Parathyroid adenoma (tissue), 2 donors: ENCODE measurements around the gene CCDC68.

Experiments used
- H2AFZ ChIP-seq: fragments of 300-600 bp; sonication (generic); one replicate; pipeline ENCODE4 v1.7.0; 2017; ENCODE audit warnings: antibody characterized with exemption, mild to moderate bottlenecking
- H3K27ac ChIP-seq: fragments of 300-600 bp; sonication (generic); one replicate; pipeline ENCODE4 v1.7.0; 2017
- H3K27me3 ChIP-seq: fragments of 300-600 bp; sonication (generic); one replicate; pipeline ENCODE4 v1.7.0; 2017; ENCODE audit warnings: low read length; ENCODE audit not compliant: control insufficient read depth, insufficient read depth
- H3K36me3 ChIP-seq: fragments of 300-600 bp; sonication (generic); one replicate; pipeline ENCODE4 v1.7.0; 2017; ENCODE audit warnings: low read length; ENCODE audit not compliant: control insufficient read depth, insufficient read depth
- H3K4me1 ChIP-seq: fragments of 300-600 bp; sonication (generic); one replicate; pipeline ENCODE4 v1.7.0; 2017; ENCODE audit warnings: control low read depth
- H3K4me2 ChIP-seq: fragments of 300-600 bp; sonication (generic); one replicate; pipeline ENCODE4 v1.7.0; 2017; ENCODE audit warnings: low read length
- H3K4me3 ChIP-seq: fragments of 300-600 bp; sonication (generic); one replicate; pipeline ENCODE4 v1.7.0; 2017; ENCODE audit warnings: low read depth, low read length
- H3K79me2 ChIP-seq: fragments of 300-600 bp; sonication (generic); one replicate; pipeline ENCODE4 v1.7.0; 2017; ENCODE audit warnings: control low read depth
- H3K9ac ChIP-seq: fragments of 300-600 bp; sonication (generic); one replicate; pipeline ENCODE4 v1.7.0; 2017; ENCODE audit warnings: mild to moderate bottlenecking
- H3K9me3 ChIP-seq: fragments of 300-600 bp; sonication (generic); one replicate; pipeline ENCODE4 v1.7.0; 2017; ENCODE audit warnings: low read length; ENCODE audit not compliant: control insufficient read depth
- TF ChIP-seq, protein P1 (sequence below): fragments of 300-600 bp; sonication (generic); IDR thresholded peaks from one replicate; pipeline ENCODE4 v1.7.0; 2017; ENCODE audit warnings: antibody characterized with exemption, mild to moderate bottlenecking
- donor health status: primary hyperparathyroidism.

Gene CCDC68

GRCh38 chr18:54928236-54928635 is 31.0 kb downstream of the CCDC68 start:
- Histone ChIP-seq H2AFZ (no peak overlapping the region), H3K9ac (no peak overlapping the region), H3K9me3 (no peaks in the 10 kb centered on the region), H3K27me3 (no peaks in the 10 kb centered on the region), H3K36me3 (no peaks in the 10 kb centered on the region), H3K79me2 (no peaks in the 10 kb centered on the region), H3K27ac (no peak overlapping the region), H3K4me3 (no peak overlapping the region), H3K4me2 (no peak overlapping the region), H3K4me1 (no peaks in the 10 kb centered on the region)
- TF ChIP-seq, protein P1, sequence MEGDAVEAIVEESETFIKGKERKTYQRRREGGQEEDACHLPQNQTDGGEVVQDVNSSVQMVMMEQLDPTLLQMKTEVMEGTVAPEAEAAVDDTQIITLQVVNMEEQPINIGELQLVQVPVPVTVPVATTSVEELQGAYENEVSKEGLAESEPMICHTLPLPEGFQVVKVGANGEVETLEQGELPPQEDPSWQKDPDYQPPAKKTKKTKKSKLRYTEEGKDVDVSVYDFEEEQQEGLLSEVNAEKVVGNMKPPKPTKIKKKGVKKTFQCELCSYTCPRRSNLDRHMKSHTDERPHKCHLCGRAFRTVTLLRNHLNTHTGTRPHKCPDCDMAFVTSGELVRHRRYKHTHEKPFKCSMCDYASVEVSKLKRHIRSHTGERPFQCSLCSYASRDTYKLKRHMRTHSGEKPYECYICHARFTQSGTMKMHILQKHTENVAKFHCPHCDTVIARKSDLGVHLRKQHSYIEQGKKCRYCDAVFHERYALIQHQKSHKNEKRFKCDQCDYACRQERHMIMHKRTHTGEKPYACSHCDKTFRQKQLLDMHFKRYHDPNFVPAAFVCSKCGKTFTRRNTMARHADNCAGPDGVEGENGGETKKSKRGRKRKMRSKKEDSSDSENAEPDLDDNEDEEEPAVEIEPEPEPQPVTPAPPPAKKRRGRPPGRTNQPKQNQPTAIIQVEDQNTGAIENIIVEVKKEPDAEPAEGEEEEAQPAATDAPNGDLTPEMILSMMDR: no peak

GRCh38 chr18:54926593-54927325 is 32.5 kb downstream of the CCDC68 start:
- no peak overlapping the region for H2AFZ ChIP-seq
- no peaks in the 10 kb centered on the region for H3K36me3 ChIP-seq
- no peaks in the 10 kb centered on the region for H3K9me3 ChIP-seq
- TF ChIP-seq, protein P1: no peak
- H3K27ac ChIP-seq: no peak overlapping the region
- no peak overlapping the region for H3K9ac ChIP-seq
- no peak overlapping the region for H3K4me2 ChIP-seq
- H3K4me1 ChIP-seq: no peaks in the 10 kb centered on the region
- no peaks in the 10 kb centered on the region for H3K79me2 ChIP-seq
- H3K27me3 ChIP-seq: no peaks in the 10 kb centered on the region
- no peak overlapping the region for H3K4me3 ChIP-seq

- Histone ChIP-seq H3K9me3 (no peaks in the 10 kb centered on the region), H3K27ac (no peak overlapping the region), H3K4me3 (no peak overlapping the region), H2AFZ (no peak overlapping the region), H3K4me1 (no peaks in the 10 kb centered on the region), H3K79me2 (no peaks in the 10 kb centered on the region), H3K36me3 (no peaks in the 10 kb centered on the region), H3K9ac (no peak overlapping the region), H3K27me3 (no peaks in the 10 kb centered on the region), H3K4me2 (no peak overlapping the region)
- TF ChIP-seq, protein P1: no peak
Observed at GRCh38 chr18:54924948-54925347, 34.3 kb downstream of the CCDC68 start.

GRCh38 chr18:54923339-54923956 is 35.8 kb downstream of the CCDC68 start:
- no peaks in the 10 kb centered on the region for H3K27me3 ChIP-seq

More at GRCh38 chr18:54923339-54923956, 35.8 kb downstream of the CCDC68 start:
- no peak overlapping the region for H2AFZ ChIP-seq
- H3K9me3 ChIP-seq: no peaks in the 10 kb centered on the region
- no peak overlapping the region for H3K9ac ChIP-seq
- no peaks in the 10 kb centered on the region for H3K4me1 ChIP-seq
- no peak overlapping the region for H3K4me3 ChIP-seq
- TF ChIP-seq, protein P1: no peak
- H3K79me2 ChIP-seq: no peaks in the 10 kb centered on the region
- no peaks in the 10 kb centered on the region for H3K36me3 ChIP-seq
- no peak overlapping the region for H3K27ac ChIP-seq
- no peak overlapping the region for H3K4me2 ChIP-seq
